Measurements from ENCODE around the gene GIMAP7. TPM values are rescaled to one million over a fixed set of nuclear protein-coding genes. Genes with fewer than 3 reads are reported as not detected.

GIMAP7 gene
- total and polyA plus RNA-seq, 3 donors from 2014 or later: 3.1 to 7.4 (median 3.4) TPM

DNA sequence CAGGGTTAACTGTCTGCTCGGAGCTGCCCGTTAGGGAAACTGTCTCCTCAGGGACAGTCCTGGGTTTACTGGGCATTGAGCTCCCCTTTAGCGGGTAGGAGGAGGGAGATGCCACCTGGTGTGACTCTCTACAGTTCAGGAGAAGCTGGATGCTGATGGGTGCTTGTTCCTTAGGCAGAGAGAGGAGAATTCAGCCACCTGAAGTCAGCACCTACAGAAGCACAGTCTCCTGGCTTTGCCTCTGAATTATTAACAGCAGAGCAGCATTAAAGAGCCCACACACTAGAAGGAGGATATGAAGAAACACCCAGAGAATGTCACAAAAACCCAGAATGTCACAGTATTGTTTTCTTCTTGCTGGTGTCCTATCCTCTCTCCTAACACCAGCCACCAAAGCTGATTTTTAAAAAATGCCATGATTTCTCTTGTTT is 53.2 kb downstream of the GIMAP7 start:
- Histone ChIP-seq H3K9me3 (no peaks in the 10 kb centered on the region), H3K36me3 (ENCODE audit: low read depth, missing control alignments) (no peaks in the 10 kb centered on the region), H3K27me3 (no peaks in the 10 kb centered on the region), H3K4me1 (no peaks in the 10 kb centered on the region), H3K27ac (no peak overlapping the region), H3K4me3 (peak overlapping the region; percentile 0 to 30)
- TF ChIP-seq, protein P1, sequence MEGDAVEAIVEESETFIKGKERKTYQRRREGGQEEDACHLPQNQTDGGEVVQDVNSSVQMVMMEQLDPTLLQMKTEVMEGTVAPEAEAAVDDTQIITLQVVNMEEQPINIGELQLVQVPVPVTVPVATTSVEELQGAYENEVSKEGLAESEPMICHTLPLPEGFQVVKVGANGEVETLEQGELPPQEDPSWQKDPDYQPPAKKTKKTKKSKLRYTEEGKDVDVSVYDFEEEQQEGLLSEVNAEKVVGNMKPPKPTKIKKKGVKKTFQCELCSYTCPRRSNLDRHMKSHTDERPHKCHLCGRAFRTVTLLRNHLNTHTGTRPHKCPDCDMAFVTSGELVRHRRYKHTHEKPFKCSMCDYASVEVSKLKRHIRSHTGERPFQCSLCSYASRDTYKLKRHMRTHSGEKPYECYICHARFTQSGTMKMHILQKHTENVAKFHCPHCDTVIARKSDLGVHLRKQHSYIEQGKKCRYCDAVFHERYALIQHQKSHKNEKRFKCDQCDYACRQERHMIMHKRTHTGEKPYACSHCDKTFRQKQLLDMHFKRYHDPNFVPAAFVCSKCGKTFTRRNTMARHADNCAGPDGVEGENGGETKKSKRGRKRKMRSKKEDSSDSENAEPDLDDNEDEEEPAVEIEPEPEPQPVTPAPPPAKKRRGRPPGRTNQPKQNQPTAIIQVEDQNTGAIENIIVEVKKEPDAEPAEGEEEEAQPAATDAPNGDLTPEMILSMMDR (IDR thresholded peaks at IDR 0.05): no peak
- TF ChIP-seq POLR2A (IDR thresholded peaks at IDR 0.05): no peak
- intact Hi-C loops (cut with DNase I; ENCODE audit: low total_unique reads): no loop called here
- no peak for DNase-seq
- 52 to 54% methylated on average over 3 of the region's 3 CpGs for WGBS, 2 donors

DNA sequence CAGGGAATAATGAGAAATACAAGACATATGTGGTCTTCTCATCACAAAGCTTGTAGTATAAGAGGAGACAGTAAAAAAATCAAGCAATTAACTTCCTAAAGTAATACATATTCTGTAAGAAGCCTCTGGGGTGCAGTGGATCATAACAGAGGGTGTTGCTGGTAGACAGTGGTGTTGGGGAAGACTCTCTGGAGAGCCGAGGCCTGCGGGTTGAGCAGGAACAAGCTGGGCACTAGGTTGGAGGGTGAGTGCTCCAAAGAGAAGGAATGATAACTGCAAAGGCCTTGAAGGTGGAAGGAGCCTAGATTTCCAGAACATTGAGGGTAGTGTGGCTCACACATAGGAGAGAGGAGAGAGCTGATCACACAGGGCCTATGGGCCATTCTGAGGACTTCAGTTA is 54.0 kb downstream of the GIMAP7 start:
- Histone ChIP-seq H3K27ac (no peak overlapping the region), H3K27me3 (no peaks in the 10 kb centered on the region), H3K9me3 (no peaks in the 10 kb centered on the region), H3K36me3 (ENCODE audit: low read depth, missing control alignments) (no peaks in the 10 kb centered on the region), H3K4me1 (no peaks in the 10 kb centered on the region), H3K4me3 (no peak overlapping the region)
- no peak for TF ChIP-seq POLR2A (IDR thresholded peaks at IDR 0.05)
- TF ChIP-seq, protein P1 (IDR thresholded peaks at IDR 0.05): no peak
- WGBS, 2 donors: 81 to 83% methylated on average over 2 of the region's 2 CpGs
- intact Hi-C loops (cut with DNase I; ENCODE audit: low total_unique reads): no loop called here
- DNase-seq: no peak

DNA sequence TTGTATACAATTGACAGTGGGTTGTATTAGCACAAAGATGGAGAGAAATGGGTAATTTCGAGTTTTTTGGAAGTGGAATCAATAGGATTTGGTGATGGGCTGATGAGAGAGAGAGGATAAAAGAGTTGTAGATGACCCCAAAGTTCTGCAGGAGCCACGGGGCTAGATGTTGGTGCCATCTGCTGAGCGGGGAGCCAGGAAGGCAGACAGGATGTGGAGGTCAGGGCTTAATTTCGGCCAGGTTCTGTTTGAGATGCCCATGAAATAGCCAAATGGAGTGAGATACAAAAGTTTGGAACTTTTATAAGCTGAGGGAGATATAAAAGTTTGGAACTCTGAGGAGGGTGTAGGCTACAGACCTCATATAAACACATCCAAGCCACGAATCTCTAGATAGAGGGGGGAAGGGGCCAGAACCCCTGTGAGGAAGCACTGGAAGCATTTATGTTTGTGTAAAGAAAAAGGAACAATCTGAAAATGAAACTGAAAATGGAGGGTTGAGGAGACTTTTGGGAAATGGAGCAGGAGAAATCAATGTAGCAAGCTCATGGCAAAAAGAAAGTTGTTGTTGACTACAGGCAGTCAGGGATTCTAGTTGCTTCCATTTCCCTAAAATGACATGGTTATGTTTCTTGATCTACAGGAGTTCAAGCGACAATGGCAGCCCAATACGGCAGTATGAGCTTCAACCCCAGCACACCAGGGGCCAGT is 54.7 kb downstream of the GIMAP7 start:
- intact Hi-C loops (cut with DNase I; ENCODE audit: low total_unique reads): no loop called here
- H3K27ac ChIP-seq: no peak overlapping the region

More for the DNA sequence above, 54.7 kb downstream of the GIMAP7 start:
- H3K36me3 ChIP-seq (ENCODE audit: low read depth, missing control alignments): no peaks in the 10 kb centered on the region
- no peaks in the 10 kb centered on the region for H3K4me1 ChIP-seq
- no peaks in the 10 kb centered on the region for H3K27me3 ChIP-seq
- 71 to 83% methylated on average over 7 of the region's 7 CpGs for WGBS, 2 donors
- no peak overlapping the region for H3K4me3 ChIP-seq
- H3K9me3 ChIP-seq: no peaks in the 10 kb centered on the region
- TF ChIP-seq, protein P1 (IDR thresholded peaks at IDR 0.05): no peak
- no peak for DNase-seq

Other genes starting within 250 kb of the GIMAP7 start
- gene LRRC61, start 191.5 kb upstream of the GIMAP7 start, total RNA-seq: 10 to 100 TPM; 18.4 to 35.4 TPM
- 16.7 TPM for gene LRRC61, start 191.5 kb upstream of the GIMAP7 start, polyA plus RNA-seq (ENCODE audit: insufficient read depth, low read depth, low replicate concordance)
- gene ACTR3C, start 191.3 kb upstream of the GIMAP7 start, total RNA-seq: 10 to 100 TPM in 1 of 2 donors, 1 to 10 TPM in 1; 6.1 to 13.0 TPM
- 12.2 TPM for gene ACTR3C, start 191.3 kb upstream of the GIMAP7 start, polyA plus RNA-seq (ENCODE audit: insufficient read depth, low read depth, low replicate concordance)
- gene RARRES2, start 173.2 kb upstream of the GIMAP7 start, total RNA-seq: 10 to 100 TPM; 21.1 to 58.8 TPM
- gene RARRES2, start 173.2 kb upstream of the GIMAP7 start, polyA plus RNA-seq (ENCODE audit: insufficient read depth, low read depth, low replicate concordance): 93.7 TPM
- gene REPIN1, start 146.1 kb upstream of the GIMAP7 start, total RNA-seq: 10 to 100 TPM; 59.1 to 73.9 TPM
- 45.4 TPM for gene REPIN1, start 146.1 kb upstream of the GIMAP7 start, polyA plus RNA-seq (ENCODE audit: insufficient read depth, low read depth, low replicate concordance)
- gene ZNF775, start 135.5 kb upstream of the GIMAP7 start, total RNA-seq: 10 to 100 TPM; 11.0 to 14.1 TPM
- 5.2 TPM for gene ZNF775, start 135.5 kb upstream of the GIMAP7 start, polyA plus RNA-seq (ENCODE audit: insufficient read depth, low read depth, low replicate concordance)
- 1 to 10 TPM; 3.8 TPM for gene GIMAP8, start 64.2 kb upstream of the GIMAP7 start, total RNA-seq
- 6.8 TPM for gene GIMAP8, start 64.2 kb upstream of the GIMAP7 start, polyA plus RNA-seq (ENCODE audit: insufficient read depth, low read depth, low replicate concordance)
- 1 to 10 TPM; 5.8 to 6.2 TPM for gene GIMAP4, start 52.5 kb downstream of the GIMAP7 start, total RNA-seq
- 13.3 TPM for gene GIMAP4, start 52.5 kb downstream of the GIMAP7 start, polyA plus RNA-seq (ENCODE audit: insufficient read depth, low read depth, low replicate concordance)
- gene GIMAP6, start 117.5 kb downstream of the GIMAP7 start, total RNA-seq: 1 to 10 TPM; 3.9 to 6.1 TPM
- gene GIMAP6, start 117.5 kb downstream of the GIMAP7 start, polyA plus RNA-seq (ENCODE audit: insufficient read depth, low read depth, low replicate concordance): 16.2 TPM
- gene GIMAP2, start 170.8 kb downstream of the GIMAP7 start, total RNA-seq: 1 to 10 TPM; 1.9 to 2.4 TPM
- gene GIMAP2, start 170.8 kb downstream of the GIMAP7 start, polyA plus RNA-seq (ENCODE audit: insufficient read depth, low read depth, low replicate concordance): 6.5 TPM
- 1 to 10 TPM; 1.4 to 1.7 TPM for gene GIMAP1, start 201.7 kb downstream of the GIMAP7 start, total RNA-seq
- gene GIMAP1, start 201.7 kb downstream of the GIMAP7 start, polyA plus RNA-seq (ENCODE audit: insufficient read depth, low read depth, low replicate concordance): 2.8 TPM
- 10 to 100 TPM in 1 of 2 donors, 1 to 10 TPM in 1; 8.4 to 10.6 TPM for gene GIMAP5, start 222.5 kb downstream of the GIMAP7 start, total RNA-seq
- gene GIMAP5, start 222.5 kb downstream of the GIMAP7 start, polyA plus RNA-seq (ENCODE audit: insufficient read depth, low read depth, low replicate concordance): 13.6 TPM